GM18526 (cell line): Measurements from ENCODE around the gene IL1R2.

ENCODE experiments used
- POLR2A ChIP-seq: IDR thresholded peaks from 3 replicates; pipeline ENCODE4 v1.6.1; 2011; ENCODE audit not compliant: insufficient read length; ENCODE audit errors: extremely low read depth

IL1R2 gene

GRCh38 chr2:101970901-101971300 lies 20.9 kb upstream of the IL1R2 start:
- TF ChIP-seq POLR2A, result no peak

- no peak for TF ChIP-seq POLR2A
Measured at GRCh38 chr2:101971836-101972235, 19.9 kb upstream of the IL1R2 start.

GRCh38 chr2:101972621-101973434 lies 18.9 kb upstream of the IL1R2 start:
- no peak for TF ChIP-seq POLR2A

- TF ChIP-seq POLR2A, result no peak
Measured at GRCh38 chr2:101974663-101975062, 17.1 kb upstream of the IL1R2 start.

GRCh38 chr2:101975171-101975870 lies 16.4 kb upstream of the IL1R2 start:
- no peak for TF ChIP-seq POLR2A

GRCh38 chr2:101976891-101977290 lies 14.9 kb upstream of the IL1R2 start:
- no peak for TF ChIP-seq POLR2A

GRCh38 chr2:101980368-101980767 lies 11.4 kb upstream of the IL1R2 start:
- TF ChIP-seq POLR2A, result no peak

GRCh38 chr2:101981066-101981465 lies 10.7 kb upstream of the IL1R2 start:
- TF ChIP-seq POLR2A, result no peak

GRCh38 chr2:101981504-101981903 lies 10.3 kb upstream of the IL1R2 start:
- no peak for TF ChIP-seq POLR2A

GRCh38 chr2:101982495-101983029 lies 9.2 kb upstream of the IL1R2 start:
- TF ChIP-seq POLR2A, result no peak

- TF ChIP-seq POLR2A, result no peak
Measured at GRCh38 chr2:101983486-101983885, 8.3 kb upstream of the IL1R2 start.

- no peak for TF ChIP-seq POLR2A
Measured at GRCh38 chr2:101983928-101984327, 7.8 kb upstream of the IL1R2 start.

- TF ChIP-seq POLR2A, result no peak
Measured at GRCh38 chr2:101984656-101985055, 7.1 kb upstream of the IL1R2 start.

- TF ChIP-seq POLR2A, result no peak
Measured at GRCh38 chr2:101985101-101985792, 6.5 kb upstream of the IL1R2 start.

- no peak for TF ChIP-seq POLR2A
Measured at GRCh38 chr2:101985793-101986164, 6.0 kb upstream of the IL1R2 start.

GRCh38 chr2:101986376-101986775 lies 5.4 kb upstream of the IL1R2 start:
- TF ChIP-seq POLR2A, result no peak
